Uterus (tissue), 4 donors: ENCODE data around the gene XKR7. TPM values are rescaled to one million over a fixed set of nuclear protein-coding genes. Genes with fewer than 3 reads are reported as not detected.

ENCODE experiments used
- DNase-seq, 2 donors: peaks; one replicate each; pipeline ENCODE4 v3.0.0-alpha.2; 2019 to 2020
- H3K27ac ChIP-seq, 2 donors: fragments of 200-600 bp; sonication (generic); 1 replicate in 1 of 2; 2 replicates in 1 of 2; pipeline ENCODE4 v1.5.1; 2016 to 2018
- H3K27me3 ChIP-seq, 2 donors: fragments of 200-600 bp; sonication (generic); one replicate each; pipeline ENCODE4 v1.5.1; 2018 to 2019; ENCODE audit warnings: control low read depth in 1 of 2
- H3K36me3 ChIP-seq, 2 donors: fragments of 200-600 bp; sonication (generic); one replicate each; pipeline ENCODE4 v1.5.1; 2019; ENCODE audit warnings: control low read depth in 1 of 2
- H3K4me1 ChIP-seq, 2 donors: fragments of 200-600 bp; sonication (generic); one replicate each; pipeline ENCODE4 v1.5.1; 2018 to 2019; ENCODE audit warnings: control low read depth in 1 of 2
- H3K4me3 ChIP-seq, 2 donors: fragments of 200-600 bp; sonication (generic); 1 replicate in 1 of 2; 2 replicates in 1 of 2; pipeline ENCODE4 v1.5.1; 2018 to 2019; ENCODE audit warnings: mild to moderate bottlenecking in 1 of 2
- H3K9me3 ChIP-seq, 2 donors: fragments of 200-600 bp; sonication (generic); one replicate each; pipeline ENCODE4 v1.5.1; 2019; ENCODE audit warnings: control low read depth in 1 of 2
- CTCF ChIP-seq, 4 experiments: fragments of 200-600 bp in 2 of 4; fragments of 450-650 bp in 2 of 4; sonication (generic) in 2 of 4; IDR thresholded peaks; one replicate each; pipeline ENCODE4 v1.5.1; 2016 to 2019; ENCODE audit warnings: antibody characterized with exemption in 4 of 4, mild to moderate bottlenecking in 2 of 4, moderate library complexity in 1 of 4
- POLR2A ChIP-seq, 2 donors: fragments of 450-650 bp; IDR thresholded peaks; one replicate each; pipeline ENCODE4 v1.6.1; 2016; ENCODE audit warnings: antibody characterized with exemption in 2 of 2, mild to moderate bottlenecking in 1 of 2, moderate library complexity in 1 of 2
- intact Hi-C: fragments of 100-400 bp; cut with DNase I; formaldehyde crosslinking; loops from one replicate; pipeline ENCODE4 v1.15.1; 2023; ENCODE audit warnings: low total_unique reads
- total RNA-seq, 4 donors: library from RNA; depleted of rRNA in 3 of 4; stranded (reverse); fragments of >200 nt in 3 of 4; gene quantifications; one replicate each; pipeline versions ENCODE4 v1.1.0 to v1.2.4, GENCODE V29; 2014 to 2023
- donor health status: DM: yes; HTN: yes; CAD: no.

The XKR7 gene
- total RNA-seq, 4 donors from 2014 or later: 0.14 TPM; not detected in 3

- no peak for TF ChIP-seq CTCF (IDR thresholded peaks at IDR 0.05)
- Histone ChIP-seq H3K9me3 (no peaks in the 10 kb centered on the region), H3K27ac (no peak overlapping the region), H3K4me1 (no peaks in the 10 kb centered on the region), H3K36me3 (no peaks in the 10 kb centered on the region), H3K4me3 (no peak overlapping the region), H3K27me3 (peaks cover 0 to 6% of the 10 kb centered on the region in 2 donors)
- no peak for DNase-seq
- intact Hi-C loops: no loop called here
These were observed 72.4 kb downstream of the XKR7 start for GRCh38 chr20:32040142-32040953.

GRCh38 chr20:32045999-32046398 is 78.0 kb downstream of the XKR7 start:
- H3K27me3 ChIP-seq: no peaks in the 10 kb centered on the region
- H3K9me3 ChIP-seq: no peaks in the 10 kb centered on the region
- DNase-seq: no peak
- H3K4me1 ChIP-seq: no peaks in the 10 kb centered on the region
- H3K27ac ChIP-seq: no peak overlapping the region
- intact Hi-C loops: no loop called here
- H3K4me3 ChIP-seq: no peak overlapping the region
- H3K36me3 ChIP-seq: no peaks in the 10 kb centered on the region
- TF ChIP-seq CTCF (IDR thresholded peaks at IDR 0.05): no peak
- no peak for TF ChIP-seq POLR2A (IDR thresholded peaks at IDR 0.05)

GRCh38 chr20:32050324-32050841 is 82.4 kb downstream of the XKR7 start:
- no peak overlapping the region for H3K4me3 ChIP-seq
- peaks cover 9 to 19% of the 10 kb centered on the region in 2 donors for H3K27me3 ChIP-seq
- H3K36me3 ChIP-seq: no peaks in the 10 kb centered on the region
- TF ChIP-seq CTCF (IDR thresholded peaks at IDR 0.05) (no peak), POLR2A (IDR thresholded peaks at IDR 0.05) (no peak)
- H3K27ac ChIP-seq: no peak overlapping the region
- no peaks in the 10 kb centered on the region for H3K9me3 ChIP-seq
- DNase-seq: no peak
- peaks cover 0 to 6% of the 10 kb centered on the region in 2 donors for H3K4me1 ChIP-seq
- intact Hi-C loops: no loop called here

GRCh38 chr20:32050851-32051556 is 83.1 kb downstream of the XKR7 start:
- no peak for DNase-seq
- no peaks in the 10 kb centered on the region for H3K9me3 ChIP-seq

More at GRCh38 chr20:32050851-32051556, 83.1 kb downstream of the XKR7 start:
- Histone ChIP-seq H3K27me3 (peaks cover 9 to 19% of the 10 kb centered on the region in 2 donors), H3K4me3 (no peak overlapping the region), H3K27ac (no peak overlapping the region), H3K36me3 (no peaks in the 10 kb centered on the region), H3K4me1 (peaks cover 0 to 6% of the 10 kb centered on the region in 2 donors)
- intact Hi-C loops: no loop called here
- no peak for TF ChIP-seq CTCF (IDR thresholded peaks at IDR 0.05)
- TF ChIP-seq POLR2A (IDR thresholded peaks at IDR 0.05): no peak
